Fibroblast of skin of left quadriceps (primary cell): ENCODE results near the gene STARD9.
"Not testable (repeated sequence)": the region's sequence is repeated elsewhere in the genome, so short reads cannot be mapped to it uniquely, and the experiment has no call there.

Experiments
- DNase-seq, 2 experiments: peaks; one replicate each; pipeline ENCODE4 v3.0.0-alpha.2; 2013; ENCODE audit warnings: low read depth in 2 of 2

Gene STARD9

GRCh38 chr15:42575188-42576039, at the start of gene STARD9:
Gene STARD9, plus strand, starts transcription at chr15:42575606. Its CDS starts 110 bp downstream, at chr15:42575716.
- DNase-seq = peak; percentile 97 to 98

DNA sequence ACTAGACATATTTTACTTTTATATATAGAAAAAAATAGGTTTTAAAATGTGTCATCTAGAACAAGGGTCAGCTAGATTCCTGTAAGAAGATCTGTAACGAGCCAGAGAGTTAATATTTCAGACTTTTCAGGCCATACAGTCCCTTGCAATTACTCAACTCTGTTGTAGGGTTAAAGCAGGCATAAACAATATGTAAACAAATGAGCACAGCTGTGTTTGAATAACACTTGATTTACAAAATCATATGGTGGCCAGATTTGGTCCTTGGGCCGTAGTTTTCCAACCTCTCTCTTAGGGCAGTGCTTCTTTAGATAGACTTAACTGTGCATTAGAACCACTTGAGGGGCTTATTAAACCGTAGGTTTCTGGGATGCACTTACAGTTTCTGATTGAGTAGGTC, 46.4 kb upstream of the STARD9 start:
- DNase-seq = no peak

GRCh38 chr15:42533246-42533645, 42.2 kb upstream of the STARD9 start:
- DNase-seq = no peak

- DNase-seq = no peak
These were observed 30.4 kb upstream of the STARD9 start for GRCh38 chr15:42544853-42545629.

DNA sequence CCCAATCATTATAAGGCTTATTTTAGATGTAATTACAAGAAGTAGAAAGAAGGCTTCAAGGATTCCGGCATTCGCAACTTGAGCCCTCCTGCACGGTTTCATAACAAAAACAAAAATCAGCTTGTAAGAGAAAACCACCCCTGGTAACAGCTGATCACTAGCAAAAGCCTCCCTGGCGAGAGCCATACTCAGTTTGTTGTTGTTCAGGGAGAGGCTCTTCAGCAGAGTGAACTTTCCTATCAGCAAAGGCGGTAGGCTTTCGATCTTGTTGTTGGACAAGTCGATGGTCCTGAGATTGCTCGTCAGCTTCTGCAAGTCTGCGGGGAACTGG, 27.5 kb upstream of the STARD9 start:
- DNase-seq = no peak

DNA sequence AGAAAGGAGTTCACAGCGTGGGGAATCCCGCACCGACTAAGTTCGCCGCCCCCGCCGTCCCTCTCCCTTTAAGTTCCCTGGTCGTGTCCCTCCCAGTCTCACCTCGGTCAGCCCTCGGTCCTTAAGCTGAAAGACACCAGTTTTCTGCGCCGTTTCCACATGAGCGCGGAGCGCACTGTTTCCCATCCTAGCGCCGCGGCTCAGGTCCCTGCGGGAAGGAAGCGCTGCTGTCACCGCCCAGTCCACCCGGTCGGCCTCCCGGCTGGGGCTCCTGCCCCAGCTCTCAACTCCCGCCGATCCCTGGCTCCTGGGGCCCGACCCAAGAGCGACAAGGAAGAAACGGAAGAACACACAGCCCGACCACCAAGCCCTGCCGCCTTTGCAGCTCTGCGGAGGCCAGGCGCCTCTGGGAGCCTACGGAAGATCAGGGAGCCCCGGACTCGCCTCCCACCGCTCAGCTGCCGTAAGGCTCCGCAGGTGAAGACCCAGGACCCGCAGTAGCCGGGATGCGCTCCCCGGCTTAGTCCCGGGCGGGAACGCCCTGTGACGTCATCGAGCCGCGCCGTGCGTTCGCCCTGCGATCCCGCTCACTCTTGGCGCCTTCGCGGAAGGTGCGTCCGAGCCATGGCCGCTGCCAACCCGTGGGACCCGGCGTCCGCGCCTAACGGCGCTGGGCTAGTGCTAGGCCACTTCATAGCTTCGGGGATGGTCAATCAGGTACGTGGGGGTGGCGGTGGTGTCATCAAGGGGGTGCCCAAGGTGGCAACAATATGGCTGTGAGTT, 27.0 kb upstream of the STARD9 start, which contains the start of the genes HAUS2 and LRRC57:
Gene HAUS2, plus strand, starts transcription at position 590 of the 783 bp plus-strand sequence. Its CDS starts 35 bp downstream, at position 625.
Gene LRRC57, minus strand, starts transcription at position 545 of the 783 bp plus-strand sequence. Its CDS starts 359 bp downstream, at position 186.
- peak; percentile 56 to 57 for DNase-seq

DNA sequence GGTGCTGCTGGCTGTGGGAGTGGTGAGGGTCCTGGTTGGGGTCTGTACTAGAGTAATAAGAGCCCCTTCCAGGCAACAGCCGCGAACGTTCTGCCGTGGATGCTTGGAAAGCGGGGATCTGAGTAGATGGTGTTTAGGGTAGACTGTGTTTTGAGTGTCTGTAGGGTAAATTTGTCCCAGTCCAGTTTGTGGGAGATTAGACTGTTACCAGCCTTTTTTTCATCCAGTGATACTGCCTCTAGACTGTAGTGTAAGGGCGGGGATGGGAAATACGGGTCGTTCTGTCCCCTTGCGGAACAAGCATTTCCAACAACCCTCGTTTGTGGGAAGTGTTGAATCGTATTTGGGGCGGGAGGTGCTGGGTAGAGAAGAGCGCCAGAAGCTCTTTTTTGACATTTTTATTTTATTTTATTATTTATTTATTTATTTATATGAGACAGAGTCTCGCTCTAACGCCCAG, 26.3 kb upstream of the STARD9 start:
- DNase-seq = peak in 1 of 2 experiments; percentile 0

DNA sequence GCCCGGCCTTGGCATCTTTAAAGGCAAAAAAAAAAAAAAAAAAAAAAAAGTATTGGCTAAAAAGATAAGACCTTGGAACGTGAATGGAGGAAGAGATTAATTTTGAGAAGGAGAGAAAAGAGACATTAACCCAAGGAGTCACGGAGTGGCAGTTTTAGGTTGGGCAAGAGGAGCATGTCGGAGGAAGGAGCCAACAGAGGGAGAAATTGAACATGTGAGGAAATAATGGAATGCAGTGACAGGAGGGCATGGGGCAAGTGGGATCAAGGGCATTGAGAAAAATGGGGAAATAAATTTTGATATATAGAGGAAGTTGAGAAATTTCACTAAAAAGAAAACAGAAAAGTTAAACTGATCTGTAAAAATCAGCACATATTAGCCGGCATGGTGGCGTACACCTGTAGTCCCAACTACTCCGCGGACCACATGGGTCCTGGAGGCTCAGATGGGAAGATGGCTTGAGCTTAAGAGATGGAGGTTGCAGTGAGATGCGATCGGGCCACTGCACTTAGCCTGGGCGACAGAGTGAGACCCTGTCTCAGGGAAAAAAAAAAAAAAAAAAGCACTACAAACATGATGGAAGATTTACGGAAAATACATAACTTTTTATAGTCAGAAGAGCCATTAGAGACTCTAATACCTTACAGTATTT, 25.5 kb upstream of the STARD9 start:
- DNase-seq = no peak

GRCh38 chr15:42553554-42553953, 21.9 kb upstream of the STARD9 start:
- DNase-seq = no peak

GRCh38 chr15:42556550-42557207, 18.7 kb upstream of the STARD9 start:
- not testable (repeated sequence) for DNase-seq

- no peak for DNase-seq
These were observed 16.7 kb upstream of the STARD9 start for GRCh38 chr15:42558739-42559138.

DNA sequence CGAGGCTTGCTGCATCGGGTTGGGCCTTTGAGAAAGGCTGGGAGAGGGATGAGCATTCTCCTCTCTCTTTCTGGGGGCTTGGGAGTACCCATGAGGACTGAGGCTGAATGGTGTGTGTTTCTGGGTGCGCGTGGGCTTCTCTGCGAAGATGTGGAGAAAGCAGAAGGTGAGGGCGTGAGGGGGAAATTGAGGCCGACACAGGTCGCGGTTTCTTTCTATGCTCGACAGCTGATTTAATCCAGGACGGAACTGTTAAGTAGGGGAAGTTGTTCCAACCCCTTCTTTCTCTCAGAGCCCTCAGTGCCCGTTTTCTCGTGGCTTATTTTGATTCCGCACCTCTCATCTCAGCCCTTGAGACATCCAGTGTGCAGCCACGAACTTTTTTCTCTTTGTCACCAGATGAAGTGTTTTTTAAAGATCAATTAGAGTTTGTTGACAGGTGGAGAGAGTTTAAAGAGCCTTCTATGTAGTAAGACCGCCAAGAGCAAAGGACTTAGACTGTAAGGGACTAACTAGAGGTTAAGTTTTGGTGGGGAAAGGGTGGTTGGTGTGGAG, 711 bp downstream of the STARD9 start:
- DNase-seq = no peak

- no peak for DNase-seq
These were observed 1.4 kb downstream of the STARD9 start for GRCh38 chr15:42576776-42577175.

GRCh38 chr15:42577514-42578031, 2.2 kb downstream of the STARD9 start:
- DNase-seq = peak; percentile 29

DNA sequence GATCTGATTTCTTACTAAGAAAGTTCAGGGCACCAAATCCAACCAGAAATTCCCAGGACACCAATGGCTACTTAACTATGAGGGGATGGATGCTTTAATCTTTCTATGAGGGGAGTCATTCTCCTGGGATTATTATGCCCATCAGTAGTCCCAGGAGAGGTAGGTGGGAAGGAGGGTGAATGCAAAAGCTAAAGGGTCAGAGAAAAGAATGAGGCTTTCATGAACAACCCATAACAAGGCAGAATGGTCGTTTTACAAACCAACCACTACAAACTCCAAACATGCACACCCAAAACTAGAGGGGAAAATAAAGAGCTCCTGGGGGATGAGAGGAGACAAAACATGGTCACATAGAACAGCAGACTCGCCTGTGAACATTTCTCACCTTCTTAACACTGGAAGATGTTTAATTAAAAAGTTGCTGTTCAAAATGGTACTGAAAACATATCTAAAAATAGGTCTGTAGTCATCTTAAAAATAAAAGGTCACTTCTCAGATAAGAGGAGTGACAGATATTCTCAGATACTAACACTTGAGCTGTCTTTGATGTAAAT, 3.7 kb downstream of the STARD9 start:
- DNase-seq = no peak

DNA sequence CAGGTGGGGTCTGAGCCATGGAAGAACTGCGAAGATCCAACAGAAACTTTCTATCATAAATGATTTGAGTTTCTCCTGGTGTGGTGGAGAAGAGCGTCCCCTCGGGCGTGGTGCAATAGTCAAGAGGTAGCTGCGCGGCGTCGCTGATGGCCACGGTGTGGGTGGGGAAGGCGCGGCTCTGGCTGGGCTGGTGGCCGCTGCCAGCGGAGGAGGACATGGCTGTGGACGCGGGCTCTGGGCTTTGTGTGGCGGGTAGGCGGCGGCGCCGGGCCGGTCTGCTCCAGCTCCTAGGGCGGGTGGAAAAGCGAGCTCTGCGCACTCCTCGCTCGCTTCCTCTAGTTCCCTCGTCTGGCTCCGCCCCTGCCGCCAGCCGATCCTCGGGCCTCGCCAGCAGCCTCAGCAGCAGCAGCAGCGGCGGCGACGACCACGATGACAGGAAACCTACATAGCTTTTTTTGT, 5.9 kb downstream of the STARD9 start:
- DNase-seq = peak; percentile 36 to 41

DNA sequence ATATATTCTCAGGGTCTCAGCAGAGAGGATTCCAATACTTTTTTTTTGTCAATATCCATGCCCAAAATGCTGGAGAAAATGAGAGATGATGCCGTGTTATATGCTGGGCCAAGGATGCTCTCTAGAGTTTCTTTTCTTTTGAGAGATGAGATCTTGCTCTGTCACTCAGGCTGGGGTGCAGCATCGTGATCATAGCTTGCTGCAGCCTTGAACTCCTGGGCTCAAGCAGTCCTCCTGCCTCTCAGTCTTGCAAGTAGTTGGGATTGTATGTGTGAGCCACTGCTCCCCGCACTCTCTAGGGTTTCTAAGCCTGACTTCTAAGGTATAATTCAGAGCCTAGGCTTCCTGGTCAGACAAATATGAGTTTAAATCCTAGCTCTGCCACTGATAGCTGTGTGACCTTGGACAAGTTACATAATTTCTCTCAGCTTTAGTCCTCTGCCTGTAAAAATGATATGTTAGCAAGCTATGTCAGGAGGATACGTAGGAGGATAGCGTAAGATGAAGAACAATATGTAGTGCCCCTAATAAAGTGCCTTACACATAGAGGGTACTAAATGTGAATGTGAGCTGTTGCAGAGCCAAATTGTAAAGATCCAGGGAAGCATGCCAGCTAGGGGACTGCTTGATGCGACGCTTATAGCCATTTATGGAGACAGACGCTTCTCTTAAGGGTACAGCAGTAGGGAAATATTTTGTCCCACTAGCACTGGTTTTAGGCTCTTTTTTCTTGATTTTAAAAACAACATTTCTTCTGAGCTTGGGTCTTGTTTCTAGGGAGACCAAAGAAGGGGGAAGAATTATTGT, 7.4 kb downstream of the STARD9 start:
- no peak for DNase-seq

DNA sequence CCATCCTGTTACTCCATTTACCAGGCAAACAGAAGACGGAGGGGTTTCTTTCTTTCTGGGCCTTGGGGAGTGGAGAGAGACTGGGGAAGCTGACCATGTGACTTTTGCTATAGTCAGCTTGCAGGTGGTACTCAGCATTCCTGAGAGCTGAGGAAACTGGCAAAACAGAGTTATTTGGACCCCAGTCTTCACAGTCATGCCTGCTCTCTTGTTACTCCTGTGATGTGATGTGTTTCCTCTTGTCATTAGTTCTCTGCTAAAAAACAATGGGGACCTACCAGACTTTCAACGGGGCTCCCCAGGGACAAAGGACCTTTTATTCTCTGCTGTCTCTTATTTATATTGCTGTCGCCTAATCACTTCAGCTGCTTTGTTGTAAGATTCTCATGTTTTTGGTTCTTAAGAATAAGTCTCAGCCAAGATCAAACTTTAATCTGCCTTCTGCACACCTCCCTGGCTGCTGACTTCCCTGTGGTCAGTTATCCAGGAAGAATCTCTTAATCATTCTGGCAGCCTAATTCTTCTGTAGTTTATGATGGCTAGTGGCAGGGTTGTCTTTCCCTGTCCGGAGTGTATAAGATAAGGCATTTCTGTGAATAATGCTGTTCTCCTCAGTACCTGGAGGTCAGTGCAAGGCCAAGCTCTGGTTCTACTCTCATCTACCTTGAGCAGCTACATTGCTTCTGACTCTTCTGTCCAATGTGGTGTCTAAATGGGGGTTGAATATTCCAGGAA, 8.8 kb downstream of the STARD9 start:
- no peak for DNase-seq
